ENCODE data around the gene RALGAPA1.
"Not testable (repeated sequence)": the region's sequence is repeated elsewhere in the genome, so short reads cannot be mapped to it uniquely, and the experiment has no call there.

DNA sequence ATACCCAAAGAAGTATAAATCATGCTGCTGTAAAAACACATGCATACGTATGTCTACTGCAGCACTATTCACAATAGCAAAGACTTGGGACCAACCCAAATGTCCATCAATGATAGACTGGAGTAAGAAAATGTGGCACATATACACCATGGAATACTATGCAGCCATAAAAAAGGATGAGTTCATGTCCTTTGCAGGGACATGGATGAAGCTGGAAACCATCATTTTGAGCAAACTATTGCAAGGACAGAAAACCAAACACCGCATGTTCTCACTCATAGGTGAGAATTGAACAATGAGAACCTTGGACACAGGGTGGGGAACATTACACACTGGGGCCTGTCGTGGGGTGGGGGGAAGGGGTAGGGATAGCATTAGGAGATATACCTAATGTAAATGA lies 221.7 kb downstream of the RALGAPA1 start:
- TF ChIP-seq EZH2 (IDR thresholded peaks at IDR 0.05; ENCODE audit: low read length): not testable (repeated sequence)
- TF ChIP-seq, protein P1, sequence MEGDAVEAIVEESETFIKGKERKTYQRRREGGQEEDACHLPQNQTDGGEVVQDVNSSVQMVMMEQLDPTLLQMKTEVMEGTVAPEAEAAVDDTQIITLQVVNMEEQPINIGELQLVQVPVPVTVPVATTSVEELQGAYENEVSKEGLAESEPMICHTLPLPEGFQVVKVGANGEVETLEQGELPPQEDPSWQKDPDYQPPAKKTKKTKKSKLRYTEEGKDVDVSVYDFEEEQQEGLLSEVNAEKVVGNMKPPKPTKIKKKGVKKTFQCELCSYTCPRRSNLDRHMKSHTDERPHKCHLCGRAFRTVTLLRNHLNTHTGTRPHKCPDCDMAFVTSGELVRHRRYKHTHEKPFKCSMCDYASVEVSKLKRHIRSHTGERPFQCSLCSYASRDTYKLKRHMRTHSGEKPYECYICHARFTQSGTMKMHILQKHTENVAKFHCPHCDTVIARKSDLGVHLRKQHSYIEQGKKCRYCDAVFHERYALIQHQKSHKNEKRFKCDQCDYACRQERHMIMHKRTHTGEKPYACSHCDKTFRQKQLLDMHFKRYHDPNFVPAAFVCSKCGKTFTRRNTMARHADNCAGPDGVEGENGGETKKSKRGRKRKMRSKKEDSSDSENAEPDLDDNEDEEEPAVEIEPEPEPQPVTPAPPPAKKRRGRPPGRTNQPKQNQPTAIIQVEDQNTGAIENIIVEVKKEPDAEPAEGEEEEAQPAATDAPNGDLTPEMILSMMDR (optimal IDR thresholded peaks at IDR 0.05 in 1 of 3, IDR thresholded peaks at IDR 0.05 in 1 of 3, conservative IDR thresholded peaks at IDR 0.05 in 1 of 3; ENCODE audit: extremely low read depth in 1 of 3, insufficient read depth in 2 of 3, low read length in 3 of 3): not testable (repeated sequence)
